Fibroblast of the aortic adventitia (primary cell): ENCODE results near the gene CDNF. TPM values are rescaled to one million over a fixed set of nuclear protein-coding genes. Genes with fewer than 3 reads are reported as not detected.
A peak's percentile ranks its signal among the peaks of the same experiment; 100 is the strongest.

Experiments
- DNase-seq: peaks from one replicate; pipeline ENCODE4 v3.0.0-alpha.2; 2010; ENCODE audit warnings: low read depth
- H3K4me3 ChIP-seq: 2 replicates; pipeline ENCODE4 v1.5.1; 2011; ENCODE audit warnings: low read depth, mild to moderate bottlenecking, control low read depth, low read length, moderate library complexity
- CTCF ChIP-seq: IDR thresholded peaks from 2 replicates; pipeline ENCODE4 v1.5.1; 2011; ENCODE audit warnings: mild to moderate bottlenecking, low read length, control low read depth, inconsistent platforms; ENCODE audit not compliant: insufficient read depth
- total RNA-seq: library from RNA; depleted of rRNA; stranded (reverse); fragments of >200 nt; gene quantifications from 2 replicates; pipeline ENCODE4 v1.2.3, GENCODE V29; 2012; ENCODE audit warnings: low replicate concordance

Gene CDNF
- 1.2 and 2.4 TPM in 2 replicates for total RNA-seq

GRCh38 chr10:14837757-14838581 lies at the start of gene CDNF, which contains the start of the genes HSPA14 and MSANTD7:
TSS of gene CDNF (minus strand) at chr10:14838037. CDS start at chr10:14837946, 91 bp downstream.
TSS of gene HSPA14 (plus strand) at chr10:14838306. CDS start at chr10:14838403, 97 bp downstream.
TSS of gene MSANTD7 (plus strand) at chr10:14838306. CDS start at chr10:14842285, 3,979 bp downstream.
- DNase-seq = peak; percentile 99
- H3K4me3 ChIP-seq = peak within 1 kb of the TSS; percentile 88
- no peak for TF ChIP-seq CTCF

GRCh38 chr10:14884082-14884481 lies 46.2 kb upstream of the CDNF start:
- no peak overlapping the region for H3K4me3 ChIP-seq
- DNase-seq = no peak
- TF ChIP-seq CTCF = no peak

GRCh38 chr10:14880229-14880628 lies 42.4 kb upstream of the CDNF start:
- peak; percentile 3 for DNase-seq
- no peak for TF ChIP-seq CTCF
- H3K4me3 ChIP-seq = peak overlapping the region; percentile 82

- no peak for TF ChIP-seq CTCF
- no peak for DNase-seq
- H3K4me3 ChIP-seq = peak overlapping the region; percentile 82
Observed at GRCh38 chr10:14879928-14880193, 42.0 kb upstream of the CDNF start.

GRCh38 chr10:14879124-14879927 lies 41.5 kb upstream of the CDNF start:
- DNase-seq = peak; percentile 11
- no peak for TF ChIP-seq CTCF
- H3K4me3 ChIP-seq = peak overlapping the region; percentile 82

- H3K4me3 ChIP-seq = peak within 1 kb of the TSS; percentile 96
- no peak for TF ChIP-seq CTCF
- peak; percentile 91 for DNase-seq
Observed at GRCh38 chr10:14878266-14879123, 40.7 kb upstream of the CDNF start, which contains the start of gene SUV39H2. TSS of gene SUV39H2 (plus strand) at chr10:14878866. CDS start at chr10:14878889, 23 bp downstream.
